Skeletal muscle satellite cell (primary cell): Measurements from ENCODE around the gene RPL7A.

ENCODE experiments used
- H3K27me3 ChIP-seq: 2 replicates; pipeline ENCODE4 v1.7.0; 2013; ENCODE audit warnings: low read length; ENCODE audit not compliant: control insufficient read depth, insufficient read depth
- H3K36me3 ChIP-seq: 2 replicates; pipeline ENCODE4 v1.7.0; 2013; ENCODE audit warnings: mild to moderate bottlenecking, control low read depth, low read length; ENCODE audit not compliant: insufficient read depth
- H3K4me1 ChIP-seq: 2 replicates; pipeline ENCODE4 v1.7.0; 2013; ENCODE audit warnings: low read length; ENCODE audit not compliant: control insufficient read depth, insufficient read depth
- H3K4me2 ChIP-seq: 2 replicates; pipeline ENCODE4 v1.7.0; 2013; ENCODE audit warnings: mild to moderate bottlenecking, low read length
- H3K4me3 ChIP-seq: 2 replicates; pipeline ENCODE4 v1.7.0; 2013; ENCODE audit warnings: low read length
- H3K9ac ChIP-seq: 2 replicates; pipeline ENCODE4 v1.7.0; 2013; ENCODE audit warnings: mild to moderate bottlenecking, low read depth, low read length, moderate library complexity
- H3K9me3 ChIP-seq: replicated peaks from 2 replicates; pipeline ENCODE4 v1.7.0; 2013; ENCODE audit warnings: mild to moderate bottlenecking, control low read depth, low read length

The RPL7A gene

DNA sequence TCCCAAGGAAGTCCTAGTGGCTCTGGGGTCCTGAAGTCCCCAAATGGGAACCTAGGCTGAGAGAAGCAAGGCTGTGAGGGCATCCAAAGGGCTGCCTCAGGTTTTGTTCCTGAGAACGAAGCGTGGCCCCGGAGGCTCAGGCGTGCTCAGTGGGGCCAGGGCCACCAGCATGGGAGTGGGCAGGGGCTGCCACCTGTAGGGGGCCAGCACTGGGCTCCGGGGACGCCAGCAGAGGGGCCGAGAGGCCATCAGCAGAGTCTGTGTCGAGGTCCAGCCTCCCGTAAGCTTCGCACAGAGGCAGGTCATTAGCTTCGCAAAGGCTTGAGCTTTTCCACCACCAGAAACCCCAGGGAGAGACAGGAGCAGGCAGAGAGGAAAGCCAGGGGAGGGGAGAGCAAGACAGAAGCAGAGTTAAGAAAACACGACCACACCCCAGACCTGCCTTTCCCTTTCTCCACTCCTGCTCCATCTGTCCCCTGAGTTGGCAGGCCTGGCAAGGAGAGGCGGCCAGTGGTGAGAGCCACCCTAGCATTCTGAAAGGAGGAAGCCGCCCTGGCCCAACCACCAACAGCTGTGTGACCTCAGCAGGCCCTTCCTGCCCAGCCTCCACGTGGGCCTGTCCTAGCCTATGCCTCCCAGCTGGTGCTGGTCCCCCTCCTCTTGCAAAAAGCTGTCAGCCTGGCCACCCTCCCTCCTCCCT, 6.5 kb upstream of the RPL7A start:
- H3K4me3 ChIP-seq = no peak overlapping the region
- no peak overlapping the region for H3K9ac ChIP-seq
- peaks cover 68% of the 10 kb centered on the region for H3K36me3 ChIP-seq
- no peaks in the 10 kb centered on the region for H3K9me3 ChIP-seq
- H3K4me1 ChIP-seq = peaks cover 7% of the 10 kb centered on the region
- no peak overlapping the region for H3K4me2 ChIP-seq
- H3K27me3 ChIP-seq = no peaks in the 10 kb centered on the region

DNA sequence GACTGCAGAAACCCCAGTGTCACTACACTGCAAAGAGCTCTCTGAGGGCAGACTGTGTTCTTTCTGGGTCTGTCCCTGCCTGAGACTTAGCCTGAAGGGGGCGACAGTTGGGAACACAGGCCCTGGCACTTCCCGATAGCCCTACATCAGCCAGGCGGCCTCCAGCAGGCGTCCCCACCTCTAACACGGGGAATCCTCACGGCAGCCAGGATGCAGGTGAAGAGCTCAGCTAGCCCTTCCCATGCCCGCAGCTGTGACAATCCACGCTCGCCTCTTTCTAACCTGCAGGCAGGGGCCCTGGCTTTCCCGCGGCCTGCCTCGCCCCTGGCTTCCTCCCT, 6.0 kb upstream of the RPL7A start:
- Histone ChIP-seq H3K4me2 (no peak overlapping the region), H3K4me1 (peaks cover 10% of the 10 kb centered on the region), H3K9ac (no peak overlapping the region), H3K36me3 (peaks cover 68% of the 10 kb centered on the region), H3K27me3 (no peaks in the 10 kb centered on the region), H3K9me3 (no peaks in the 10 kb centered on the region), H3K4me3 (no peak overlapping the region)

GRCh38 chr9:133342570-133342969, 5.4 kb upstream of the RPL7A start:
- H3K9me3 ChIP-seq = no peaks in the 10 kb centered on the region
- peaks cover 68% of the 10 kb centered on the region for H3K36me3 ChIP-seq
- H3K4me1 ChIP-seq = peaks cover 10% of the 10 kb centered on the region
- no peaks in the 10 kb centered on the region for H3K27me3 ChIP-seq
- no peak overlapping the region for H3K9ac ChIP-seq
- H3K4me3 ChIP-seq = no peak overlapping the region
- no peak overlapping the region for H3K4me2 ChIP-seq

DNA sequence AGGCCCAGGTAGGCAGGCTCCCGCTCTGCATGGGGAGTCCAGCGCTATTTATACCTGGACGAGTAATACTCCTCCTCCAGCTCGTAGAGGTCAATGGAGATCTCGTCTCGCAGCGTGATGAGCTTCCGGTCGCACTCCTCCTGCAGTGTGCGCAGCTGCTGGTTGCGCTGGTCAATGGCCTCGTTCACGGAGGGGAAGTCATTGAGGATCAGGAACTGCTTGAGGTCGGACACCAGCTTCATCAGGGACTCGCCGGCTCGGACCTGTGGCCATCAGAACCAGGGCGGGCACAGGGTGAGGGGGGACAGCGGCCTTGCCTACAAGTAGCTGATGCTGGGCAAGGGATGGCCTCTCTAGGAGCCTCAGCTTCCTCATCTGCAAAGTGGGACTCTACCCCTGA, 3.9 kb upstream of the RPL7A start:
- Histone ChIP-seq H3K9me3 (no peaks in the 10 kb centered on the region), H3K4me2 (no peak overlapping the region), H3K9ac (no peak overlapping the region), H3K4me1 (peaks cover 10% of the 10 kb centered on the region), H3K27me3 (no peaks in the 10 kb centered on the region), H3K36me3 (peaks cover 75% of the 10 kb centered on the region), H3K4me3 (no peak overlapping the region)

DNA sequence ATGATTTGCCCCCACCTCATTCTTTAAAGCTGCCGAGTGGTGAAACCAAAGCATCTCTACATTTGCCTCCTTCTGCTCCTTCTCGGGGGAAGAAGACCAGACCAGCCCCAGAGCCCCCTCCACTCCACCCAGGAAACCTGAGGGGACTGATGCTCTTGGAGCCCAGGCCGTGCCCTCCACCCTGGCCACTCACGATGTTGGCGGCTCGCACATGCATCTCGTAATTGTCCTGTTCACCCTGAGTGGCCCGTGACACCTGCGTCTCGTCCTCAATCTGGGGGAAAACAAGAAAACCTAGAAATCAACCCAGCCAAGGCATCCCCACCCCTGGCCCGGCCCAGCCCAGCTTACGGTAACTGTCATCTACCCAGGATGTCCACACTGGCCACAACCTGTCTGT, 3.0 kb upstream of the RPL7A start:
- Histone ChIP-seq H3K9me3 (no peaks in the 10 kb centered on the region), H3K9ac (no peak overlapping the region), H3K4me1 (peaks cover 20% of the 10 kb centered on the region), H3K4me2 (no peak overlapping the region), H3K36me3 (peaks cover 79% of the 10 kb centered on the region), H3K27me3 (no peaks in the 10 kb centered on the region), H3K4me3 (no peak overlapping the region)

DNA sequence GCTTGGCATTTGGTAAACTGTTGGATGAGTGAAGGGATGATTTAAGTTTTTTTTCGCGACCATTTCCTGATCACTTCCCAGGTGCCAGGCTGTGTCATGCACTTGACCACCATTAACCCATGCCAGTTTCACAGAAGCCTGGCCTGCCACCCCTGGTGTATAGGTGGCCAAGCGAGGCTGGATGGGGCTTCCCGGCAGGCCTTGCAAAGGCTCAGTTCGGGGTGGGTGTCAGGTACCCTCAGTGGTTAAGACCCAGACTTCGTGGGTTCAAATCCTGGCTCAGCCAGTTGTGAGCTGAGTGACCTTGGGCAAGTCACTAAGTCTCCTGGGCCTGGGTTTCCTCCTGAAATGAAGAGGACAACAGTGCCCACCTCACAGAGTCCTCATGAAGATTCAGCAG, 2.4 kb upstream of the RPL7A start:
- Histone ChIP-seq H3K36me3 (peaks cover 79% of the 10 kb centered on the region), H3K4me3 (no peak overlapping the region), H3K9ac (no peak overlapping the region), H3K4me2 (no peak overlapping the region), H3K27me3 (no peaks in the 10 kb centered on the region), H3K9me3 (no peaks in the 10 kb centered on the region), H3K4me1 (peaks cover 22% of the 10 kb centered on the region)

DNA sequence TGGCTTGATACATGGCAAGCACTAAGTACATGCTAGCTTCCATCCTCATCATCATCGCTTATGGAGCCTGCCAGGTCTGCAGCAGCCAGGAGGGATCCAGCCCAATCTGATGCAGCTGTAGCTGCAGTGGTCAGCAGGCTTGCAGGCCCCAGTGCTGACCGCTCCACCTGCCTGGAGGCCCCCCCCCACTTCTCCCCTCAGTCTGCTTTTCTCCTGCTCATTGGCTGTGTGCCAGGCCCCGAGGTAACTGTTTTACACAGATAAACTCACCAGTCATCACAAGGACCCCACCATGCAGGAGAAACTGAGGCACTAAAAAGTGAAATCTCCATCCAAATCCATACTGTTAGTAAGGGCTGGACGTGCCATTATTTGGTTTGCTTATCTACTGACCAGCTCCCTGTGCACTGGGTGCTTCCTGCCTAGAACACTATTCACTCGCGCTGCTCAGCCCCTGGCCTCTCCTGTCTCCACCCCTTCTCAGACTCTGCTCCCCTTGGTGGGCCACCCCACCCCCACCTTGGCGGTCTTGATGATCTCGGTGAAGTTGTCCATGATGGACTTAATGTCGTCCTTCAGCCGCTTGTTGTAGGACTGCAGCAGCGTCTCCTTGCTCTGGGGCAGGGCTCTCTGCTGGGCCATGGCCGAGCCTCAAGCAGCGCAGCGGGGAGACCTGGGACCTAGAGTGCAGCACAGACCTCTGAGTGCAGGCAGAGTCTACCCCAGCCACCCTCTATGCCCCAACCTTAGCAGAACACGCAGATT, 1.8 kb upstream of the RPL7A start:
- Histone ChIP-seq H3K9me3 (no peaks in the 10 kb centered on the region), H3K4me2 (peak overlapping the region; percentile 98), H3K27me3 (no peaks in the 10 kb centered on the region), H3K4me3 (peak overlapping the region; percentile 100), H3K36me3 (peaks cover 79% of the 10 kb centered on the region), H3K4me1 (peaks cover 22% of the 10 kb centered on the region), H3K9ac (peak overlapping the region; percentile 100)

GRCh38 chr9:133347515-133347984, 468 bp upstream of the RPL7A start:
- H3K36me3 ChIP-seq = peaks cover 80% of the 10 kb centered on the region
- H3K9ac ChIP-seq = peak overlapping the region; percentile 100
- H3K4me2 ChIP-seq = peak overlapping the region; percentile 98
- no peaks in the 10 kb centered on the region for H3K9me3 ChIP-seq
- no peaks in the 10 kb centered on the region for H3K27me3 ChIP-seq
- peak overlapping the region; percentile 100 for H3K4me3 ChIP-seq
- peaks cover 22% of the 10 kb centered on the region for H3K4me1 ChIP-seq

GRCh38 chr9:133348718-133349573, 928 bp downstream of the RPL7A start:
- H3K36me3 ChIP-seq = peaks cover 77% of the 10 kb centered on the region
- no peaks in the 10 kb centered on the region for H3K9me3 ChIP-seq
- H3K4me3 ChIP-seq = peak overlapping the region; percentile 100
- peaks cover 22% of the 10 kb centered on the region for H3K4me1 ChIP-seq
- peak overlapping the region; percentile 100 for H3K9ac ChIP-seq
- peak overlapping the region; percentile 99 for H3K4me2 ChIP-seq
- H3K27me3 ChIP-seq = no peaks in the 10 kb centered on the region

GRCh38 chr9:133349965-133350616, 2.1 kb downstream of the RPL7A start:
- Histone ChIP-seq H3K4me2 (peak overlapping the region; percentile 99), H3K9me3 (no peaks in the 10 kb centered on the region), H3K27me3 (no peaks in the 10 kb centered on the region), H3K36me3 (peaks cover 66% of the 10 kb centered on the region), H3K9ac (peak overlapping the region; percentile 100), H3K4me3 (peak overlapping the region; percentile 100), H3K4me1 (peaks cover 26% of the 10 kb centered on the region)

DNA sequence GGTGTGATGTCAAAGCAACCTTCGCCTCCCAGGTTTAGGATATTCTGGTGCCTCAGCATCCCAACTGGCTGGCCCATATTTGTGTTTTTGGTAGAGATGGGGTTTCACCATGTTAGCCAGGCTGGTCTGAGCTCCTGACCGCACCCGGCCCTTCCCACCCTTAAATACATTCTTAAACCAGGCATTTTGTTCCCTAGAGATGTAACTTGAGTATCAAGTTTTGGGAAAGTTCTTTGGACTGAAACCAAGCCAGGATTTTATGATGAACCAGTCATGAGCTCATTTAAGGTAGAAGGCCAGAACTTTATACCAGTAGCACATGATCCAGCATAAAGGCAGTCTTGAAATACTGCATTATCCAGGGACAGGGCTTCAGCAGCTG, 3.5 kb downstream of the RPL7A start:
- Histone ChIP-seq H3K4me3 (no peak overlapping the region), H3K9me3 (no peaks in the 10 kb centered on the region), H3K4me1 (peaks cover 26% of the 10 kb centered on the region), H3K9ac (peak overlapping the region; percentile 5), H3K27me3 (no peaks in the 10 kb centered on the region), H3K4me2 (no peak overlapping the region), H3K36me3 (peaks cover 52% of the 10 kb centered on the region)
